Activated naive CD4-positive, alpha-beta T cell treated with anti-CD3 and anti-CD28 coated beads for 36 hours (primary cell): ENCODE data around the gene CD247. TPM values are rescaled to one million over a fixed set of nuclear protein-coding genes. Genes with fewer than 3 reads are reported as not detected.

Experiments
- CTCF ChIA-PET: fragments of 350-600 bp; sonication (Branson Sonifier 250); formaldehyde crosslinking; loops from one replicate; lab custom pipeline; 2021; ENCODE audit warnings: antibody characterized with exemption; lab: Charles Lee
- DNase-seq: peaks from one replicate; pipeline ENCODE4 v3.0.0-alpha.2; 2020
- H3K27ac Mint-ChIP-seq: one replicate; pipeline ENCODE4 v1.8.0; 2021; ENCODE audit warnings: mild to moderate bottlenecking, mixed read lengths
- H3K27me3 Mint-ChIP-seq: one replicate; pipeline ENCODE4 v1.8.0; 2021; ENCODE audit warnings: low read depth, mixed read lengths
- H3K36me3 Mint-ChIP-seq: one replicate; pipeline ENCODE4 v1.8.0; 2021; ENCODE audit warnings: low read depth, mixed read lengths
- H3K4me1 Mint-ChIP-seq: one replicate; pipeline ENCODE4 v1.8.0; 2021; ENCODE audit warnings: low read depth, mixed read lengths
- H3K4me3 Mint-ChIP-seq: one replicate; pipeline ENCODE4 v1.8.0; 2021; ENCODE audit warnings: mild to moderate bottlenecking, moderate library complexity, mixed read lengths
- H3K9me3 Mint-ChIP-seq: one replicate; pipeline ENCODE4 v1.8.0; 2021; ENCODE audit warnings: mixed read lengths
- intact Hi-C: fragments of 100-400 bp; cut with micrococcal nuclease; formaldehyde crosslinking; loops from one replicate; pipeline ENCODE4 v1.15.1; 2023
- total RNA-seq, 2 experiments: library from RNA; stranded (reverse); gene quantifications; one replicate each; pipeline ENCODE4 v1.2.3, GENCODE V29; 2021

The CD247 gene
- total RNA-seq, 2 experiments from 2014 or later: 73.5 to 78.3 TPM

DNA sequence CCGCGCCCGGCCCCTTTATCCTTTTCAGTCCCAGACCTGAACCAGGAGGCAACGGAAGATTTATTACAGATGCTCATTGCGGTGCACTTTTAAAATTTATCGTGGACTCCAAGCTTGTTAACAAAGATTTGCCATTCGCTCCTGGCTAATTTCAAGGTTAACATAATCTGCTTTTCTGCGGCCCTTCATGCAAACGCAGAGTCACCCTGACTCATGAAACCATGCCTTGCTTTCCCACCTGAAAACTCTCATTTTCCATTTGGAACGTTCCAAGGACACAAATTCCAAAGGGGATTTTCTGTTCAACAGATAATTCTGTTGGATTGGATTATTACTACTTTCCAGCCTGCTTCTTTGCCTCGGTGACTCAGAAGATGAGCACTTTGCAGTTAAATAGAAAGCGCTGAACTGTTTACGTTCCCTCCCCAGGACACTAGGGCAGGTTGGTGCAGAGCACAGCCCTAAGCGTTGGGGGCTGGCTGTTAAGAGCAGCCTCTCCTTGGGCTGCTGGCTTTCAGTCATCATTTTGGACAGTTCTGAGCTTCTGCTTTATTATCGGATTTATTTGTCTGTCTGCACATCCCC is 51.1 kb downstream of the CD247 start:
- no peaks in the 10 kb centered on the region for H3K36me3 Mint-ChIP-seq
- intact Hi-C loops: loop anchor here (2.0 kb wide), 1 partner anchor 14 kb away; no protein-coding TSS in a partner anchor
- no peaks in the 10 kb centered on the region for H3K27me3 Mint-ChIP-seq
- peak overlapping the region; percentile 69 for H3K27ac Mint-ChIP-seq
- CTCF ChIA-PET: interaction anchor here (0.7 to 3.0 kb wide), 10 partner anchors 8 to 49 kb away, joined by 3 to 9 read pairs (median 4); no protein-coding TSS in a partner anchor
- H3K9me3 Mint-ChIP-seq: no peaks in the 10 kb centered on the region
- peak overlapping the region; percentile 21 for H3K4me3 Mint-ChIP-seq
- H3K4me1 Mint-ChIP-seq: peaks cover 85% of the 10 kb centered on the region
- DNase-seq: peak; percentile 42

DNA sequence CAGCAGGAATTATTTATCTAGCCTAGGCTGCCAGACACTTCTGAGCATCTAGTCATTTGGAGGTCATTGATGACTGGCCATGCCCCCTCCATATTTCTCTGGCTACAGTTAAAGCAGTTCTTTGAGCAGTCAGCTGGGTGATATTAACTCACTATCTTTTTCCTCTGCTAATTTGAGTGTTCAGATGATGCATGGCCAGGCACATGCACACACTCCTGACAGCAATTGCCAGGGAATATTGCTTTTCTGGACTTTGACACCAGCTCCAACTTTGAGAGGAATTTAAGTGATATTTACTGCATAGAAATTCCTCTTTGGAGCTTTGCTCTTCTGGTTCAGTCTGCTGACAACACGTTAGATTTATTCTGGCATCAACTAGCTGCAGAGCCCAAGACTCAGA is 52.6 kb downstream of the CD247 start:
- Mint-ChIP-seq H3K27ac (peak overlapping the region; percentile 80), H3K27me3 (no peaks in the 10 kb centered on the region), H3K9me3 (no peaks in the 10 kb centered on the region), H3K4me3 (peak overlapping the region; percentile 31), H3K4me1 (peaks cover 86% of the 10 kb centered on the region), H3K36me3 (peaks cover 2% of the 10 kb centered on the region)
- intact Hi-C loops: loop anchor here (1.0 to 2.0 kb wide), 2 partner anchors 8 to 15 kb away; no protein-coding TSS in a partner anchor
- CTCF ChIA-PET: interaction anchor here (1.0 to 3.0 kb wide), 8 partner anchors 13 to 69 kb away, joined by 3 to 8 read pairs (median 4); no protein-coding TSS in a partner anchor
- no peak for DNase-seq

DNA sequence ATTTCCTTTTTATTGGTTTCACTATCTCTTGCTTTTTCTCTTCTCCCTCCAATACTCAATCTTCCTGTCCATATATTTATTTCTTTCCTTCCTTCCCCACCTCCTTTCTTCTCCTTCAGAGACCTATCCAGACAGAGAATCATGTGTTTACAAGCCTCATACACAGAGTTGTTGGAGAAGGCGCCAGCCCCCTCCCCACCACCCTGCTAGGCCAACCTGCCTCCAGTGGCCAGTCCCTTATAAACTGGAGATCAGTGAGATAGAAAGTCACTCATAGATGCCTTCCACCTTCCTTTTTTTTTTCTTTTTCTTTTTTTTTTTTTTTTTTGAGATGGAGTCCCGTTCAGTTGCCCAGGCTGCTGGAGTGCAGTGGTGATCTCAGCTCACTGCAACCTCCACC is 53.3 kb downstream of the CD247 start:
- peak; percentile 14 for DNase-seq
- Mint-ChIP-seq H3K4me1 (peaks cover 90% of the 10 kb centered on the region), H3K27me3 (no peaks in the 10 kb centered on the region), H3K36me3 (peaks cover 6% of the 10 kb centered on the region), H3K27ac (peak overlapping the region; percentile 80), H3K4me3 (peak overlapping the region; percentile 51), H3K9me3 (no peaks in the 10 kb centered on the region)
- CTCF ChIA-PET: interaction anchor here (1.3 to 1.7 kb wide), 5 partner anchors 8 to 70 kb away, joined by 3 to 7 read pairs (median 6); no protein-coding TSS in a partner anchor
- intact Hi-C loops: loop anchor here (1.0 kb wide), 1 partner anchor 8 kb away; no protein-coding TSS in a partner anchor

DNA sequence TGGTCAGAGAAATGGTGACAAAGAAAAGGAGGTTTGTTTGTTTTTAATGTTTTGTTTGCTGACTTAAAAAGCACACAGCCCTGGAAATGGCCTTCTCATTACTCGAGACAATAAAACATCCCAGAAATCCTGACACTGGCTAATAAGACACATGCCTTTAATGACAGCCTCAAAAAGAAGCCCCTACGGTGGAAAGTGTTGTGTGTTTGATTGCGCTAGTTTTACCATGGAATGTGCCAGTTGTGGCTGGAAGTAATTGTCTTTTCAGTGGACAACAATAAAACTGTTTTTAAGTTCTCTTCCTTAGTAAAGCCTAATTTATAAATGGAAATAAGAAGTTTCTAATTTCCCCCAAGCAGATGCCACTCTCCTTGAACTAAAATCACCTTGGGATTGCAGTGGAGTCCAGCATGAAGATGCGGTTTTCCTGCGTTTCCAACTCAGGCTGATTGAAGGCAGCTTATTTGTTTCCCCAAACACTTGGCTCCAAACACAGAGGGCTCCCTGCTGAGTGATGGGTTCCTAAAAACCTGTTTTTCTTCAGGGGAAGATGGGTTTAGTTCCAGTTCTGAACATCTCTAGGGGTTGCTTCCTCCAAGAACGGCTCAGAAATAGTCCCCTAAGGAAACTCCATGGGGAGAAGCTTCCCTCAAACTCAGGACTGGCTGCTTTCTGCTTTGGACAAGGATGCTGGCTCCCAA is 54.3 kb downstream of the CD247 start:
- no peaks in the 10 kb centered on the region for H3K27me3 Mint-ChIP-seq
- H3K4me3 Mint-ChIP-seq: no peak overlapping the region
- DNase-seq: peak; percentile 2
- CTCF ChIA-PET: interaction anchor here (0.6 to 1.7 kb wide), 4 partner anchors 9 to 181 kb away, joined by 3 to 7 read pairs (median 6); no protein-coding TSS in a partner anchor
- H3K9me3 Mint-ChIP-seq: no peaks in the 10 kb centered on the region
- peaks cover 89% of the 10 kb centered on the region for H3K4me1 Mint-ChIP-seq
- intact Hi-C loops: no loop called here
- peaks cover 6% of the 10 kb centered on the region for H3K36me3 Mint-ChIP-seq
- peak overlapping the region; percentile 80 for H3K27ac Mint-ChIP-seq

DNA sequence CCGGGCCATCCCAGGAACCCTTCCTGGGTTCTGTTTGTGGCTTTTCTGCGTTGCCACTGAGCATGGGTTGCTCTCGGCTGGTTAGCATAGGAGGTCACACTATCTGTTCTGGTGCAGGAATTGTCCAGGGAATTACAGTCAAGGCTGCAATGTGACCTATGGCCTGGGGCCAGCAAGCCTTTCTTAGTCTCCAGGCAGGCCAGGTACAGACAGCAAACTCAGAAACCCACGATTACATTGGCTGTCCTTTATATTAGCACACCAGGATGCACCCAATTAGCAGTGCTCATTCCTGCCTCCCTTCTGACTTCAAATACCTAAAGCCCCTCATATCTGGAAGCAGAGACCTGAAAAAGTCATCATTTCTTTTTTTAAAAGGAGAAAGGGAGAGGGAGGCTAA is 55.2 kb downstream of the CD247 start:
- Mint-ChIP-seq H3K27ac (peak overlapping the region; percentile 20), H3K4me1 (peaks cover 85% of the 10 kb centered on the region), H3K36me3 (peaks cover 7% of the 10 kb centered on the region), H3K9me3 (no peaks in the 10 kb centered on the region), H3K4me3 (no peak overlapping the region), H3K27me3 (no peaks in the 10 kb centered on the region)
- CTCF ChIA-PET: no interaction called here
- intact Hi-C loops: no loop called here
- DNase-seq: peak; percentile 4

DNA sequence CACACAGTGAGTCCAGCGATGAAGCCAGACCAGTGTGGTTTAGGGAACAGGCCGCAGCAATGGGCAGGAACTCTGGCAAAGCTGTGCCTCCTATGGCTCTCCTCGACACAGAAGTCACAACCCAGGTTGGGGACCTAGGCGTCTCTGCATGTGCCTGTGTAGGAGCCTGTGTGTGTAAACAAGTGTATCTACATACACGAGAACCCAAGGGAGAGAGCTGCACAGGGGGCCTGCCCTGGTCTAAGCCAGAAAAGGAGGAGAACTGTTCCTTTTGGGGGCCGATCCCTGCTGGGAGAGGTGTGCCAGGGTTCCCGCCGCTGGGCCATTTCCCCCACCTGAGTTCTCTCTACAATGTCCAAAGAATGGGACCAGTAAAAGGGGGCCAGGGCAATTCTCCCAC is 56.0 kb downstream of the CD247 start:
- Mint-ChIP-seq H3K36me3 (peaks cover 7% of the 10 kb centered on the region), H3K4me3 (no peak overlapping the region), H3K9me3 (no peaks in the 10 kb centered on the region), H3K27me3 (no peaks in the 10 kb centered on the region), H3K4me1 (peaks cover 85% of the 10 kb centered on the region), H3K27ac (peak overlapping the region; percentile 86)
- intact Hi-C loops: no loop called here
- CTCF ChIA-PET: interaction anchor here (0.5 kb wide), 1 partner anchor 245 kb away, joined by 5 read pairs; no protein-coding TSS in a partner anchor
- peak; percentile 7 for DNase-seq

DNA sequence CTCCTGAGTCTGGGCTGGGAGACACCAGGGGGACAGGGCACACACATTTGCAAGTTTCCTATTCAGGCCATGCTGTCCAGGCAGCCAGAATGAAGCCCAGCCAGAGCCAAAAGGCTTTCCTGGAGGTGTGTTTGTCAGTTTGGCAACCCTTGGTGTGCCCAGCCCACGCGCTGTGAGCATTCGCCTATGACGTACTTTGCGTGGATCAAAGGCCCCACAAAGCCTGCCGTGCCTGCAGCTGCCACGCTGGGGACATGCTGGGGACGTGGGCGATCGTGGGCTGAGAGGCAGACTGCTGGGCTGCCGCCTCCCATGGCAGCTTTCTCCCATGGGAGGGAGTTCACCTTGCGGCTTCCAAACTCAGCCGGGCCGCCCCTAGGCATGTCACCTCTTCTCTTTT is 57.5 kb downstream of the CD247 start:
- Mint-ChIP-seq H3K4me1 (peaks cover 88% of the 10 kb centered on the region), H3K4me3 (peak overlapping the region; percentile 35), H3K27me3 (no peaks in the 10 kb centered on the region), H3K27ac (peak overlapping the region; percentile 86), H3K36me3 (peaks cover 7% of the 10 kb centered on the region), H3K9me3 (no peaks in the 10 kb centered on the region)
- CTCF ChIA-PET: interaction anchor here (0.5 to 1.4 kb wide), 3 partner anchors 18 to 39 kb away, joined by 3 read pairs; no protein-coding TSS in a partner anchor
- intact Hi-C loops: loop anchor here (2.0 kb wide), 1 partner anchor 14 kb away; no protein-coding TSS in a partner anchor
- peak; percentile 74 for DNase-seq

DNA sequence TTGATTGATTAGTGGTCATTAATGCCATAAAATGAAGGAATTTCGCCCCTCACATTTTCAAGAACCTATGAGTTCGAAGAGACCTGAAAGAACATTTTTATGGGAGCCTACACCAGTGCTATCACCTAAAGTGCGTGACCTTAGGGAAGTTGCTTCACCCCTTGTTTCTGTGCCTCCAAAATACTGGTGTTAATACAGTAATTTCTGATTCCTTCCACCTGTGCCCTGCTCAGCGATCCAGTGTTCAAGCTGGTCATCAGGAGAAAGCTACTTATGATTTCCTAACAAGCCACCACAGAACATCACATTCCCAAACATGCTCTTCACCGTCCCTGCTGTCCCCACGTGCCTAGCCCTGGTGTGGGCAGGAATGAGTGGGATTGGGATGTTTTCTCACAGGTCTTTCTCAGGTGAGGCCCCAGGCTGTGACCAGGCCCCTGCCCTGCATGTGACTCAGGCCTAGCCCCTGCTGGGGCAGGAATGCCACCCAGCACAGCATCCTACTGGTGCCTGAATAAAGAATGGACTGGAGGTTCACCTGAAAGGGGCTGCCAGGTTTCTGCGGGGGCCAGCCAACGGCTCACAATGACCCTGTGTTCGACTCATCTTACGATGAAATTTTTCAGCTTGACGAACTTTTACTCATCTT is 60.3 kb downstream of the CD247 start:
- no peaks in the 10 kb centered on the region for H3K27me3 Mint-ChIP-seq
- CTCF ChIA-PET: interaction anchor here (0.6 to 4.6 kb wide), 6 partner anchors 14 to 57 kb away, joined by 3 to 20 read pairs (median 4); no protein-coding TSS in a partner anchor
- peaks cover 7% of the 10 kb centered on the region for H3K36me3 Mint-ChIP-seq
- intact Hi-C loops: loop anchor here (2.0 kb wide), 1 partner anchor 15 kb away; no protein-coding TSS in a partner anchor
- no peaks in the 10 kb centered on the region for H3K9me3 Mint-ChIP-seq
- DNase-seq: peak; percentile 7
- H3K27ac Mint-ChIP-seq: no peak overlapping the region
- H3K4me1 Mint-ChIP-seq: peaks cover 67% of the 10 kb centered on the region
- no peak overlapping the region for H3K4me3 Mint-ChIP-seq

DNA sequence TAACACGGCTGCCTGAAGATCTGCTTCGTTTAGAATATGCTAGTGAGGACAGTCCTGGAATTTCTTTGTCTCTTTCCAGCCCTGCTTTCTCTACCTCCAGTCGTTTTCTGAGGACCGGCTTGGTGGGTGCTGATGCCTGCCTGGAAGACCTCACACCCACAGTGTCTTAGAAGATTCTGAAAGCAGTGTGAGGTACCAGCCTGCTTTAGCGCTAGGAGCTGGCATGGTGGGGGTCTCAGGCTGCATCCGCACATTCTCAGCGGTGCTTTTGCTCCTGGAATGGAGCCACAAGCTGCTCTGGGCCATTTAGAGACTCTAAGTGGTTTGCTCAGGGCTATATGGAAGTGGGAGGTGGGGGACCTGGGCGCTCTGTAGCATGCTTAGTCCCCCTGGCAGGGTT is 61.4 kb downstream of the CD247 start:
- Mint-ChIP-seq H3K36me3 (peaks cover 14% of the 10 kb centered on the region), H3K4me3 (no peak overlapping the region), H3K27me3 (no peaks in the 10 kb centered on the region), H3K4me1 (peaks cover 70% of the 10 kb centered on the region), H3K27ac (peak overlapping the region; percentile 87), H3K9me3 (no peaks in the 10 kb centered on the region)
- intact Hi-C loops: loop anchor here (1.0 to 2.0 kb wide), 5 partner anchors 10 to 60 kb away; no protein-coding TSS in a partner anchor
- no peak for DNase-seq
- CTCF ChIA-PET: interaction anchor here (0.7 to 4.6 kb wide), 6 partner anchors 9 to 237 kb away, joined by 3 to 20 read pairs (median 8); no protein-coding TSS in a partner anchor

DNA sequence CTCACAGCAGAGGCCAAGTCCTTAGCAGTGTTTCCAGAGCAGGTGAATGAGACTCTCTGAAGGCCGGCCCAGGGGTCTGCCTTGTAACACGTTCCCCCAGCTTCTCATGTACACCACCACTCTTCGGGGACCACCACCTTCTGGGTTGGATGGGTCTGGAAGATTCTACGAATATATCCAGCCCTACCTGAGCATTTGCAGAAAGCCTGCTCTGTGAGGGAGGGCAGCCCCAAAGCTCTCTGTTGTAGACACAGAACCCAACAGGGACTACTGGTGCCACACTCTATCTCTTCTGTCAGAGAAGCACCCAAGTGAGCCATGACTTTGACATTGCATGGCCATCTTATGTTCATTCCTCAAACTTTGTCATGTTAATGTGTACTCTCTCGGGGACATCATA is 61.8 kb downstream of the CD247 start:
- no peak for DNase-seq
- H3K4me3 Mint-ChIP-seq: no peak overlapping the region
- H3K27me3 Mint-ChIP-seq: no peaks in the 10 kb centered on the region
- intact Hi-C loops: loop anchor here (1.0 to 2.0 kb wide), 5 partner anchors 9 to 61 kb away; no protein-coding TSS in a partner anchor
- no peaks in the 10 kb centered on the region for H3K9me3 Mint-ChIP-seq
- CTCF ChIA-PET: interaction anchor here (0.7 to 4.6 kb wide), 9 partner anchors 8 to 236 kb away, joined by 3 to 33 read pairs (median 8); partner anchors contain the start of gene CD247
- peaks cover 12% of the 10 kb centered on the region for H3K36me3 Mint-ChIP-seq
- peaks cover 70% of the 10 kb centered on the region for H3K4me1 Mint-ChIP-seq
- peak overlapping the region; percentile 87 for H3K27ac Mint-ChIP-seq

DNA sequence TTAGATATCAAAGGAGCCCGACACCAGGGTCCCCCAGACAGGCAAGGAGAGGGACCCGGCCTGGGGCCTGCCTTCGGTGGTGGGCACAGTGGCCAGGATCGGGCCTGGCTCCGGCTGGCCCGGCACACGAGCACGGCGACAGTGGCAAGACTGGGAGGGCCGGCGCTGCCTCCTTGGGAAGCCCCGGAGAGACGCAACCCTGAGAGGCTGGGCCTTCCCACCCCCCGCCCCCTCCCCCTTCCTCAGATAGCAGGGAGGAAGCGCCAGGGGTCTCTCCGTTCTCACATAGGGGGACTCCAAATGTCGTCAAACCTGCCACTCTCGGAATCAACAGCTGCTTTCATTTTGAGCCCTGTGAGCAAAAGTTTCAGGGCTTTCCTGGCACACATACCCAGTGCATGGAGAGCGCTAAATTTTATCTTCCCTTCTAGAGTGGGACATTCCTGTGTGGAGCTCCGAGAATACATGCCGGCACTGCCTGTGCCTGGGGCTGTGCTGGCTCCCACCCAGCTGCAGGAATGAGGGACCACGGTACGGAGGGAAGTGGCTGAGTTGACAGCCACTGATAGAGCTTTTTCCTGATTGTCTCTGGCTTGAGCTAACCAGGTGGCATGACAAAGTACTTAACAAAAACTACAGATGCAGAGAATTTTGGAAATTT is 62.4 kb downstream of the CD247 start:
- peak; percentile 86 for DNase-seq
- Mint-ChIP-seq H3K4me1 (peaks cover 68% of the 10 kb centered on the region), H3K4me3 (peak overlapping the region; percentile 79), H3K27ac (peak overlapping the region; percentile 87), H3K36me3 (peaks cover 11% of the 10 kb centered on the region), H3K9me3 (no peaks in the 10 kb centered on the region), H3K27me3 (no peaks in the 10 kb centered on the region)
- intact Hi-C loops: loop anchor here (1.0 to 2.0 kb wide), 6 partner anchors 9 to 61 kb away; no protein-coding TSS in a partner anchor
- CTCF ChIA-PET: interaction anchor here (0.6 to 4.6 kb wide), 12 partner anchors 8 to 236 kb away, joined by 3 to 33 read pairs (median 4); partner anchors contain the start of gene CD247
